GM12865 (cell line): ENCODE measurements around the gene RIC8B.

Experiments
- DNase-seq: peaks from one replicate; pipeline ENCODE4 v3.0.0; 2010; ENCODE audit warnings: low read depth
- H3K4me3 ChIP-seq: 2 replicates; pipeline ENCODE4 v1.5.1; 2011; ENCODE audit warnings: mild to moderate bottlenecking, low read depth, low read length, control low read depth
- CTCF ChIP-seq: IDR thresholded peaks from 2 replicates; pipeline ENCODE4 v1.5.1; 2011; ENCODE audit warnings: low read length, control low read depth, low read depth, inconsistent platforms; ENCODE audit not compliant: insufficient read depth; ENCODE audit errors: missing control alignments

Gene RIC8B

GRCh38 chr12:106774808-106775524 lies 484 bp downstream of the RIC8B start:
- no peak for TF ChIP-seq CTCF
- H3K4me3 ChIP-seq: peak overlapping the region; percentile 70
- peak; percentile 27 for DNase-seq

GRCh38 chr12:106776897-106777296 lies 2.4 kb downstream of the RIC8B start:
- no peak for TF ChIP-seq CTCF
- no peak for DNase-seq
- no peak overlapping the region for H3K4me3 ChIP-seq

GRCh38 chr12:106780010-106780631 lies 5.6 kb downstream of the RIC8B start:
- H3K4me3 ChIP-seq: no peak overlapping the region
- DNase-seq: no peak

GRCh38 chr12:106782619-106783018 lies 8.1 kb downstream of the RIC8B start:
- no peak overlapping the region for H3K4me3 ChIP-seq
- DNase-seq: no peak
- no peak for TF ChIP-seq CTCF

More at GRCh38 chr12:106780010-106780631, 5.6 kb downstream of the RIC8B start:
- no peak for TF ChIP-seq CTCF

GRCh38 chr12:106783515-106783914 lies 9.0 kb downstream of the RIC8B start:
- H3K4me3 ChIP-seq: no peak overlapping the region
- no peak for DNase-seq
- no peak for TF ChIP-seq CTCF

GRCh38 chr12:106790020-106790419 lies 15.5 kb downstream of the RIC8B start:
- no peak for DNase-seq
- no peak overlapping the region for H3K4me3 ChIP-seq
- TF ChIP-seq CTCF: no peak
